NCI-H526 (cell line): ENCODE data around the gene MAFB.

ENCODE experiments used
- DNase-seq, 2 experiments: peaks; one replicate each; lab custom pipeline; 2025; lab: John Stamatoyannopoulos, UW

Gene MAFB

GRCh38 chr20:40703975-40704530 is 15.0 kb upstream of the MAFB start:
- DNase-seq, result no peak

DNA sequence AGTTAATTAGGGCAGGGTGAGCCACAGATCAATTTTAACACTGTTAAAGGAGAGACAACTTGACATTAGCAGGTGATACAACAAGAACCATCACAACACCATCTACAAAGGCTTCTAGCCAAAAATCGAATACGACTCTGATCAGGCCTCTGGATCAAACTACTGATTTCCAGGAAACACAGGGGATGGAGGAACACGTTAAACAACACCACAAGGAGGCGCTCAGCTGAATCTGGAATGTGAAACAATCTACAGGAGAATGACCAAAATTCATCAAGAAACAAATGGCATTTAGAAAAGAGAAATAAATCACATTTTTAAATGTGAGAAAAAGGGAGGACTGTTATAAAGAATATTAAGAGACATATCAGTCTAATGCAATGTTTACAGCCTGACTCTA is 13.5 kb upstream of the MAFB start:
- DNase-seq, result peak in 1 of 2 experiments; percentile 15

- no peak for DNase-seq
These were observed 9.7 kb upstream of the MAFB start for GRCh38 chr20:40698744-40699143.

DNA sequence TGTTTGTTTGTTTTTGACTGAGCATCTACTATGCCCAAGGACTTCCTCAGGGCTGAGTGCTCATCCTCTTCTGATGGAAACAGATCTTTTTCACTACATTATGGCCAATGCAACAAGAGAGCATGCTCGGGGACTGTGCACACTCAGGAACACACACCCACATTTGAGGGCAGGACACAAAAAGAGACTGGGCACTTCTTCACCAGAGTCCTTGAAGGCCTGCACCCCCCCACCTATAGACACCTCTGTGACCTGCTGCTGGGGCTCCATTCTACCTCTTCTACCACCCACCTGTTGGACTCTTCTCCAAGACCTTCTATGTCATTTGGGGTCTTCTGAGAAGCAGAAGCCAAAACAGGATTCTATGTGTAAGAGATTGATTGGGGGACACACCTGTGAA is 9.2 kb upstream of the MAFB start:
- DNase-seq, result no peak

DNA sequence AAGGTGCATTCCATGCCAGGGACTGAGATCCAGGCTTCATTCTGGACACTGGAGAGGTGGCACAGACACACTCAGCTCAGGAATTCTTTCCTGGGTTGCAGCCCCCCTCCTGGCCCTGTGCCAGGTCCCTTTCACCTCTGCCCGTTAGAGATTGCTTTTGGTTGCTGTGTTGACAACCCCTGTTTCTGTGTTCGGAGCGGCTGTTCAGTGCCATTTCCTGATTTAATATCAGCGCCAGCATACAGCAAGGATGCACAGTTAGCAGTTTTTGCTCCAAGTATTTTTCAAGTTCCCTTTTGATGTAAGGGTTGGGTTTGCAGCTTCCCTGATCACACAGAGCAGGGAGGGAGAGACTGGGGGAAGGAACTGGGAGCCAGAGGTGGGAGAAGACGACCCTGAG is 8.5 kb upstream of the MAFB start:
- DNase-seq, result no peak

DNA sequence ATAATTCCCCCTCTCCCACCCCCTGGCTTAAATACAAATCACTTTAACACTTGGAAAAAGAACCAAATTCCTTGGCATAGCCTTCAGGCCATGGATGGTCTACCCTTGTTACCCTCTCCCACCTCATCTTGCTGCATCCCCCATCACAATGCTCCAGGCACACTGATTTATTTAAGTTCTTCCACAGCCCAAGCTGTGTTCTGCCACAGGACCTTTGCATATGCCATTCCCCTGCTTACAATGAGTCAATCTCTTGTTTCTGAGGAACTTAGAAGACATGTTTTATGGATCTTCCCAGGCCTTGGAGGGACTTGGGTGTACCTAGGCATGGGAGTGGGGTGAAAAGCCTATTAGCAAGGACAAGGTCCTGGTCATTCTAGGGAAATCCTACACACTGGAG is 6.2 kb upstream of the MAFB start:
- DNase-seq, result no peak

- no peak for DNase-seq
These were observed 5.2 kb upstream of the MAFB start for GRCh38 chr20:40694246-40694645.

DNA sequence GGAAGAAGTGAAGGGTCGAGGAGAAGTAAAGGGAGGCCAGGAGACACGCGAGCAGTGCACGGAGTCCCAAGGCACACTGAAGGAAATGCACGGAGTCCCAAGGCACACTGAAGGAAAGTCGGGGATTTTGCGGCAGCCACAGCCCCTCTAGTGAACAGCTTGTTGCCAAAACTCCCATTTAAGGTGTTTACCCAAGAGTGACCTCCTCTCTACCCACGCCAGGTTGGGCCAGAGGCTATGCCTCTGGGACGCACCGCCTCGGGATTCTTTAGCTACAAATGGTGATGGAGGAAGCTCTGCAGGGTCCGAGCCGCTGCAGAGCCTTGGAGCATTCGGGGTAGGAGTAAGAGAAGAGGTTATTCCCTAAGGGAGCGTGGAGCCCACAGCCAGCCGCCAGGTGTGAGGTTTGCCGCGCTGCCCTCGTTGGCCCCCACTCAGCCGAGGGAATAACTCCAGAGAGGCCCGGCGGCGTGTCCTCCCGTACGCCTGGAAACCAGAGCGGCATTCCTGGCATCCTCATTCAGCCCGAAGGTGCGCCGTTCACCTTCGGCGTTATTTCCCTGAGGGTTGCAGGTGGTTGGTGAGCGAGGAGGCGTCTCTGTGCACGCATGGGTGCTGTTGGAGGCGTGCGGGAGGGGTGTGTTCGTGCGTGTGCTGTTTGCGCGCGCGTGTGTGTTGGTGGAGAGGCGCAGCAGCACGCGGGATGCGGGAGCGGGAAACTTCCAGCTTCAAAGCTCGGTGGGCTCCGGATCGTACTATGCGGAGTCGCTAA is 3.4 kb upstream of the MAFB start:
- peak in 1 of 2 experiments; percentile 35 for DNase-seq

DNA sequence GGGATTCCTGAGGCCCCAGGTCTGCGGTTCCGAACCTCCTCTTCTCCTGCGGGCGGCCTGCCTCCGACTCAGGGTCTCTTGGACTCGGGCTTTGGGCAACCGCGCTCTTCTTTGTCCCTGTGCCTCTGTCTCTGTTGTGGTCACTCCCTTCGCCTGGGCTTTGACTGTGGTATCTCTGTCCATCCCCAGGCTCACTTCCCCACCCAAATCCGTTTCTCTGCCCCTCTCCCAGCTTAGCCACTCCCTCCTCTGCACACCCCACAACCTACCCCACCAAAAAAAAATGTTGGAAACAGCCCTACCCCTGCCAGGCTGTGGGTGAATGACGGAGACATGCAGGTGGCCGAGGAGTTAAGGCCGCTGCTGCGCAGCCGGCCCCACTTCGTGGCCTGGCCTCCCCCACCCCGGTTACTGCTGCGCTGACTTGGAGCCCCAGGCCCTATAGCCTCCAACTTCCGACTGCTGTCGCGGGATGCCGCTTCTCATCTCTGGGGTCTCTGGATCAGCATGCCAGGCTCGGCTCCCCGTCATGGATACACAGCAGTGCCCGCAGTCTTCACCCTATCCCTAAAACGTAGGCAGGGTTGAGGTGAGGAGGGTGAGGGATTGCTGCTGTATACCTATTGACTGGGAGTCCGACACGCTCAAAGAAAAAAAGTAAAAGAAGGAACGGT is 2.7 kb upstream of the MAFB start:
- no peak for DNase-seq

DNA sequence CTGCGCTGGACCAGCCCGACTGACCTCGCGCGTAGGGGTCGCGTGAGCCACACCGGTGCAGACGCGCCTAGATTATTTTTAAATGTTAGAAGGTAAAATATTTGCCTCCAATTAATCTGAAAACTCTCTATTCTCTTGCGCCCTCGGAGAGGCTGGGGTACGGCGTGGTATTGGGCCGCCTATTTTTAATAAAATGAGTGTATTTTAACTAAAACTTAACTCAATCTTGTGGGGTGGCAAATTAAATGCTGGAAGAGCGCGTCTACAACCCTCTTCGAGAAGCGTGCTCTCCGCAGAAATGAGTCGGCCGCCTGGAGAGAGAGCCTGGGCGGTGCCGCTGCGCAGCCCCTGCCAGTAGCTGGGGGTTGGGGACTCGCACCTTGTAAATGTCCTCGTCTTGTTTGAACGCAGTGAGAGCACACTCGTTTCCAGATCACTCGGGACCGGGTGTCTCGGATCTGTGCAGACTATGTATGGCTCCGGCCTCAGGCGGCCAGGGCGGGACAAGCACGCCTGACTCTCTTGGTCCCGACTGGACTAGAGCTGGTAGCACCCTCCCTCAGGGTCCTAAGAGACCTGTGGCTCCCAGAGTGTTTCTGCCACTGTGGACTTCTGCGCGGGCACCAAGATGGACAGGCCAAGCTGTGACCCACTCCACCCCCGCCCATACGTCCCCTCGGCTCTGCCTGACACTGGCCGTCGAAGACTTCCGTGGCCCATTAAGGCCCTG is 2.0 kb upstream of the MAFB start:
- no peak for DNase-seq

- DNase-seq, result peak; percentile 71 to 92
These were observed 1.2 kb upstream of the MAFB start for GRCh38 chr20:40689943-40690835.

- peak in 1 of 2 experiments; percentile 52 for DNase-seq
These were observed 622 bp downstream of the MAFB start for GRCh38 chr20:40688129-40689099.

DNA sequence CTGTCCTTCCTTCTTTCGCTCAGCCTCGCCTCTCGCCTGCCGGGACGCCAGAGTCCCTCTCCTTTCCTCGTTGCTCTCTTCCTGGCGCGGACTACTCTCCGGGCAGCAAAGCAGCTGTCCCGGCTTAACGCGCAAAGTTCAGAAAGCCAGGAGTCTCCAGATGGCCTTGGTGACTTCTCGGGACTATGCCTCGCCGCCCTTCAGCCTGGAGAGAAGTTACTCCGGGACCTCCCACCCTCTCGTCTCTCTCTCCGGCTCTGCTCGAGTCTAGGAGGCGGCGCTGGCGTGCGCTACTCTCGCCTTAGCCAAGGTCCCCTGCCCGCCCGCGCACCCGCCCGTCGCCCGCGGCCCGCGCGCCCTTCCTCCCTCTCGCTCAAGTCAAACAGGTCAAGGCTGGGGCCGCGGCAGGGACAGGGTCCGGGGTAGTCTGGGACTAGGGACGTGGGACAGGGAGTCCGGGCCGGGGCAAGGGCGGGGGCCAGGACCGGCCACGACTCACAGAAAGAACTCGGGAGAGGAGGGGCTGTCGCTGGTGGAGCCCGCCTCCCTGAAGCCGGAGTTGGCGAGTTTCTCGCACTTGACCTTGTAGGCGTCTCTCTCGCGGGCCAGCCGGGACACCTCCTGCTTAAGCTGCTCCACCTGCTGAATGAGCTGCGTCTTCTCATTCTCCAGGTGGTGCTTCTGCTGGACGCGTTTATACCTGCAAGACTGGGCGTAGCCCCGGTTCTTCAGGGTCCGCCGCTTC is 1.5 kb downstream of the MAFB start:
- DNase-seq, result peak in 1 of 2 experiments; percentile 42

DNA sequence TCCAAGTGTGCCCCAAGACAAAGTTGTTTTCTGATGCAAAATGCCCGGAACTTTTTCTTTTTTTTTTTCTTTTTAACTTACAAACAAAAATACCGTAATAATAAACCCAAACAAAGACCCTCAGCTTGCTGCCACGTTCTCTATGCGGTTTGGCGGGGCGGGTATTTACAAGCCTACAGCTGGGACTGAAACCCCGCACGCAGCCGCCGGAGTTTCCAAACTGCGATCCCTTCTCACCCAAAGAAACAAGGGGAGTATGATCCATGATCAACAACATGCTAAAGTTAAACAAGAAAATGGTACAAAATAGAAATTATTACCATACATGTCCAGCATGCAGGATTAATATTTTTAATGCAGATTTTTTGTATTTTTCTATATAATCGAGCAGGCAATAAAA is 2.1 kb downstream of the MAFB start:
- no peak for DNase-seq

- DNase-seq, result no peak
These were observed 2.6 kb downstream of the MAFB start for GRCh38 chr20:40686434-40686882.

DNA sequence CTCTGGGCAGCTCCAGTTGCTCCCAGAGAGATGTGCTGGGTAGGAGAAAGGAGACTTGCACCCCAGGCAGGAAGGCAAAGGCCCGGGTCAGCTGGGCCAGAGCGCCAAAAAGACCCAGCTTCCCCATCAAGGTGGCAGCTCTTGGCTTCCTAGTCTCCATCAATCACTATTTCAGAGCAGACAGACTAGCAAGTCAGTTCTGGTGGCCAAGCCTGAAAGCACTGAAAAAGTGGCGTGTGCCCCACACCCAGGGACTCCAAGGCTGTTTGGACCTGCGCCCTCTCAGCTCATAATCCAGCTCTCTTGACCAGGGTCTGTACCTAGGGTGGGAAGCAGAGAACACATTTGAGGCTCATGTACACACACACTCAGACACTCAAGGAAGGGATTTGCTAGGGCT is 3.7 kb downstream of the MAFB start:
- DNase-seq, result no peak

DNA sequence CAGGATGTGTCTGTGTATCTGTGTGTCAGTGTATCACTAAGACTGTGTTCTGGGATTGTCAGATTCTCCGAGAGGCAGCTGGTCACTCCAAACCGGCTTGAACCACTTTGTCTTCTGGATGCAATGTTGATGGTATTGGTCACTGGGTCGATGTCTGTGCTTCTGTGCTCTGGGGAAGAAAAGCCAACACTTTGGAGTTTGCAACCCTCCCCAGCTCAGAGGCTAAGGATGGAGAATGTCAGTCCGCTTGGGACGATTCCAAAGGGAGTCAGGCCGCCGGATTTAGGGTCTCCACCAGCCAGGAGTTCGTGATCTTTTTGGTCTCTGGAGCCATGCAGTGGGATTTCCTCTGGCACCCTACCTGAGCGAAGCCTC is 5.2 kb downstream of the MAFB start:
- no peak for DNase-seq

DNA sequence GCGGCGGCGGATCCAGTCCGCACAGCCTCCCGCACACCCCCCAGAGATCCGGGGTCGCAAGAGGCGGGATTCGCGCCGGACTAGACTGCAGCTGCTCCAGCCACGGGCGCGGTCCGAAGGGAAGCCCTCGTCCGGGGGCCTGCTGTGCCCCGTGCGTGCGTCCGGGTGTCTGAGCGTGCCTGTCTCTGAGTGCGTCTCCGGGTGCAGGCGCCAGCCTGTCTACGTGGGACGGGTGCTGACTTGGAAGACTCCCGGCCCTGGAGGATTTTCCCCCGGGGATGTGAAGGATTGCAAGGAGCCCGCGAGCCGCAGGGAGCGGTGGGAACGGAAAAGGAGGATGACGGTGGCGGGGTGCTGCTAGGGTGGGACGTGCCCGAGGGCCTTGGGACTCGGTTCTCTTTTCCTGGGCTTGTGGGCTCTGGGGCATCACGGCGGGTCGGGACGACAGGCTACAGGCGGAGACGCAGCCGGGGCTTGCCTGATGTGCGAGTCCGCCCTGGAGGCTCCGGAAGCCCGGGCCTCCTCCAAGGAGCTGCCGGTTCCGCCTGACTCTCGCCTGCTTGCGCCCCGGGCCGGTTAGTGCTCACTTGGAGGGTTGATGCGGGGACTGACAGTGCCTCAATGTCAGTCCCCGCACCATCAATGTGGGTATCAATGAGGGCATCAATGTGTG is 5.7 kb downstream of the MAFB start:
- peak in 1 of 2 experiments; percentile 67 for DNase-seq
